Renal pelvis (tissue), 4 donors: Measurements from ENCODE around the gene EPAS1. TPM values are rescaled to one million over a fixed set of nuclear protein-coding genes. Genes with fewer than 3 reads are reported as not detected.

Experiments
- DNase-seq: peaks from one replicate; pipeline ENCODE4 v3.0.0-alpha.2; 2013
- polyA plus RNA-seq, 3 donors: library from polyadenylated mRNA; unstranded; fragments of 120-200 nt; gene quantifications; one replicate each; pipeline ENCODE4 v1.2.1, GENCODE V29; 2013; ENCODE audit not compliant: insufficient read length in 3 of 3

EPAS1 gene
- polyA plus RNA-seq, 3 donors: 35.5 to 48.6 (median 44.2) TPM

DNA sequence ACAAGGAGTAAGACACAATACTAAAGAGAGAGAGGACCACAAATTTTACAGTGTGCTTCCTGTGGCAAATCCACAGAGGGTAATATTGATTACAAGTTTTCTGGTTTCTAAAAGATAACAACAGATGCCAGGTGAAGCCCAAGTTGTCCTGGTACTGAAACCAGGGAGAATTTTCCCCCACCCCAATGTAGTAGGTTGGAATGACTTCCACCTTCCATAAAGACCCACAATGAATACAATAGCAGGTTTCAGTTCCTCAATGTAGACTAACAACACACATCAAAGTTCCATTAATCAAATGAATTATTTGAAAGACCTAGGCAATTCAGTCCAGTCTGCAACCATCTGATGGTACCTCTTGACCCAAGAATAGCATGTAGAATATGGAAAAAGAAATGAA lies 138.1 kb downstream of the EPAS1 start:
- DNase-seq: no peak

DNA sequence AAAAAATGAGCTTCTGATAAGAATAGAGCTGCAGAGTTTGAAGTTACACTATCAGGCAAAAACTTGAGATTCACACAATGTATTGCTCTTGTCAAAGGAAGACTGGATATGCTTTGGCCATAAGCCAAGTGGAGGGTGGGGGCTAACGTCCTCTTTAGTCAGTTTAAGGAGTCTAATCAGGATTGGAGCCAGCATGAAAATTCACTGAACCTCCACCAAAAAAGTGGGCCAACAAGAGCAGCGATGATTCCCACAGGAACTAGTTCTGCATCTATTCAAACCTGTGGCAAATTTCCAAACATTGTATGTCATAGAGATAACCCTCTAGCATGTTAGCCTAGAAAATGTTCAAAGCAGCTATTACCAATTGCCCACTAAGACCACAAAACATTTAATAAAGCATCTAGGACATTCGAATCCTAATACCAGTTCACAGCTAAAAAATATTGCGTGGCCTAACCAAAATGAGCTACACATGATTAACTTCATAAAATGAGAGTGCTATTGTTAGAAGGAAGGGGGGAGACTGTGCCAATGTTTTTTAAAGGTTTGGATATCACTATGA lies 138.7 kb downstream of the EPAS1 start:
- no peak for DNase-seq

Other genes with a start within 250 kb of the EPAS1 start
- gene TMEM247, start 182.2 kb downstream of the EPAS1 start, polyA plus RNA-seq: not detected
- gene RHOQ, start 245.1 kb downstream of the EPAS1 start, polyA plus RNA-seq: 10 to 100 TPM; 52.2 to 64.4 (median 61.2) TPM
- gene ATP6V1E2, start 245.2 kb downstream of the EPAS1 start, polyA plus RNA-seq: 1 to 10 TPM; 6.1 to 6.5 (median 6.2) TPM